GM23338 (cell line): ENCODE data around the gene LRTM2.
"Not testable (repeated sequence)": the region's sequence is repeated elsewhere in the genome, so short reads cannot be mapped to it uniquely, and the experiment has no call there.

Experiments used
- CREB1 ChIP-seq: fragments of 250-450 bp; sonication (Bioruptor Pico); IDR thresholded peaks from 2 replicates; pipeline ENCODE4 v1.5.0; 2020; ENCODE audit warnings: low read depth, mild to moderate bottlenecking, moderate library complexity
- EZH2 ChIP-seq: fragments of 200-600 bp; sonication (generic); IDR thresholded peaks from one replicate; pipeline ENCODE4 v1.8.0; 2017; ENCODE audit warnings: antibody characterized with exemption, mild to moderate bottlenecking, low read depth; ENCODE audit not compliant: unreplicated experiment
- EZH2phosphoT487 ChIP-seq: fragments of 200-600 bp; sonication (generic); IDR thresholded peaks from one replicate; pipeline ENCODE4 v1.8.1; 2018; ENCODE audit warnings: antibody characterized with exemption; ENCODE audit not compliant: unreplicated experiment
- NANOG ChIP-seq: IDR thresholded peaks from 2 replicates; pipeline ENCODE4 v1.6.1; 2016; ENCODE audit warnings: antibody characterized with exemption, borderline replicate concordance
- POLR2AphosphoS5 ChIP-seq: IDR thresholded peaks from 2 replicates; pipeline ENCODE4 v1.6.1; 2016; ENCODE audit warnings: antibody characterized with exemption, low read depth
- STAT1 ChIP-seq: IDR thresholded peaks from one replicate; pipeline ENCODE4 v1.6.1; 2016; ENCODE audit warnings: antibody characterized with exemption; ENCODE audit not compliant: unreplicated experiment
- TF ChIP-seq, protein P1 (sequence below), 2 experiments: fragments of 200-600 bp in 1 of 2; sonication (generic) in 1 of 2; conservative IDR thresholded peaks; 2 replicates each; pipeline versions ENCODE4 v1.5.1 to v1.6.1; 2016 to 2017; ENCODE audit warnings: antibody characterized with exemption in 2 of 2, low read depth in 2 of 2, mild to moderate bottlenecking in 2 of 2, moderate library complexity in 1 of 2
- TF ChIP-seq, protein P2 (sequence below): IDR thresholded peaks from 2 replicates; pipeline ENCODE4 v1.6.1; 2016; ENCODE audit warnings: antibody characterized with exemption

DNA sequence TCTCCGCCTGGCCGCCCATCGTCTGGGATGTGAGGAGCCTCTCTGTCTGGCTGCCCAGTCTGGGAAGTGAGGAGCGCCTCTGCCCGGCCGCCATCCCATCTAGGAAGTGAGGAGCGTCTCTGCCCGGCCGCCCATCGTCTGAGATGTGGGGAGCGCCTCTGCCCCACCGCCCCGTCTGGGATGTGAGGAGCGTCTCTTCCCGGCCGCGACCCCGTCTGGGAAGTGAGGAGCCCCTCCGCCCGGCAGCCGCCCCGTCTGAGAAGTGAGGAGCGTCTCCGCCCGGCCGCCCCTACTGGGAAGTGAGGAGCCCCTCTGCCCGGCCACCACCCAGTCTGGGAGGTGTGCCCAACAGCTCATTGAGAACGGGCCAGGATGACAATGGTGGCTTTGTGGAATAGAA, 2.4 kb upstream of the LRTM2 start:
- TF ChIP-seq, protein P1, sequence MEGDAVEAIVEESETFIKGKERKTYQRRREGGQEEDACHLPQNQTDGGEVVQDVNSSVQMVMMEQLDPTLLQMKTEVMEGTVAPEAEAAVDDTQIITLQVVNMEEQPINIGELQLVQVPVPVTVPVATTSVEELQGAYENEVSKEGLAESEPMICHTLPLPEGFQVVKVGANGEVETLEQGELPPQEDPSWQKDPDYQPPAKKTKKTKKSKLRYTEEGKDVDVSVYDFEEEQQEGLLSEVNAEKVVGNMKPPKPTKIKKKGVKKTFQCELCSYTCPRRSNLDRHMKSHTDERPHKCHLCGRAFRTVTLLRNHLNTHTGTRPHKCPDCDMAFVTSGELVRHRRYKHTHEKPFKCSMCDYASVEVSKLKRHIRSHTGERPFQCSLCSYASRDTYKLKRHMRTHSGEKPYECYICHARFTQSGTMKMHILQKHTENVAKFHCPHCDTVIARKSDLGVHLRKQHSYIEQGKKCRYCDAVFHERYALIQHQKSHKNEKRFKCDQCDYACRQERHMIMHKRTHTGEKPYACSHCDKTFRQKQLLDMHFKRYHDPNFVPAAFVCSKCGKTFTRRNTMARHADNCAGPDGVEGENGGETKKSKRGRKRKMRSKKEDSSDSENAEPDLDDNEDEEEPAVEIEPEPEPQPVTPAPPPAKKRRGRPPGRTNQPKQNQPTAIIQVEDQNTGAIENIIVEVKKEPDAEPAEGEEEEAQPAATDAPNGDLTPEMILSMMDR (conservative IDR thresholded peaks at IDR 0.05; ENCODE audit: low read depth in 2 of 2) = not testable (repeated sequence)
- TF ChIP-seq EZH2; POLR2AphosphoS5; EZH2phosphoT487; STAT1; NANOG; CREB1 (CRISPR knock-in tag): not testable (repeated sequence)
- TF ChIP-seq, protein P2, sequence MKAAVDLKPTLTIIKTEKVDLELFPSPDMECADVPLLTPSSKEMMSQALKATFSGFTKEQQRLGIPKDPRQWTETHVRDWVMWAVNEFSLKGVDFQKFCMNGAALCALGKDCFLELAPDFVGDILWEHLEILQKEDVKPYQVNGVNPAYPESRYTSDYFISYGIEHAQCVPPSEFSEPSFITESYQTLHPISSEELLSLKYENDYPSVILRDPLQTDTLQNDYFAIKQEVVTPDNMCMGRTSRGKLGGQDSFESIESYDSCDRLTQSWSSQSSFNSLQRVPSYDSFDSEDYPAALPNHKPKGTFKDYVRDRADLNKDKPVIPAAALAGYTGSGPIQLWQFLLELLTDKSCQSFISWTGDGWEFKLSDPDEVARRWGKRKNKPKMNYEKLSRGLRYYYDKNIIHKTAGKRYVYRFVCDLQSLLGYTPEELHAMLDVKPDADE = not testable (repeated sequence)
